Tibial nerve (tissue), 4 donors: ENCODE data around the gene PYGO1. TPM values are rescaled to one million over a fixed set of nuclear protein-coding genes. Genes with fewer than 3 reads are reported as not detected.
"Not testable (repeated sequence)": the region's sequence is repeated elsewhere in the genome, so short reads cannot be mapped to it uniquely, and the experiment has no call there.

Experiments used
- DNase-seq, 2 donors: peaks; one replicate each; pipeline ENCODE4 v3.0.0-alpha.2; 2019; ENCODE audit warnings: low spot score in 2 of 2
- H3K27ac ChIP-seq, 4 donors: fragments of 200-600 bp; sonication (generic) in 3 of 4; one replicate each; pipeline ENCODE4 v1.5.1; 2017 to 2019; ENCODE audit warnings: mild to moderate bottlenecking in 1 of 4
- H3K27me3 ChIP-seq, 2 donors: fragments of 200-600 bp; sonication (generic) in 1 of 2; one replicate each; pipeline versions ENCODE4 v1.5.1 to v1.6.0; 2017 to 2019
- H3K36me3 ChIP-seq, 3 donors: fragments of 200-600 bp; sonication (generic); one replicate each; pipeline ENCODE4 v1.5.1; 2018 to 2019
- H3K4me1 ChIP-seq, 4 donors: fragments of 200-600 bp; sonication (generic) in 3 of 4; one replicate each; pipeline ENCODE4 v1.5.1; 2017 to 2019
- H3K4me3 ChIP-seq, 4 donors: fragments of 200-600 bp; sonication (generic) in 3 of 4; one replicate each; pipeline ENCODE4 v1.5.1; 2017 to 2019; ENCODE audit warnings: mild to moderate bottlenecking in 1 of 4, moderate library complexity in 1 of 4
- H3K9me3 ChIP-seq, 4 donors: fragments of 200-600 bp; sonication (generic) in 3 of 4; one replicate each; pipeline ENCODE4 v1.5.1; 2017 to 2019
- EP300 ChIP-seq, 2 donors: sonication (generic); formaldehyde crosslinking; IDR thresholded peaks; one replicate each; pipeline ENCODE4 v1.6.1; 2017; ENCODE audit warnings: antibody characterized with exemption in 2 of 2, mild to moderate bottlenecking in 1 of 2
- POLR2A ChIP-seq, 2 donors: fragments of 450-650 bp; IDR thresholded peaks; one replicate each; pipeline ENCODE4 v1.6.1; 2017; ENCODE audit warnings: antibody characterized with exemption in 2 of 2, mild to moderate bottlenecking in 2 of 2, moderate library complexity in 2 of 2
- WGBS, 2 donors: methylation state at CpG; one replicate each; pipeline ENCODE4 v1.1.5; 2018; 5-methylcytosine and 5-hydroxymethylcytosine counted together
- total RNA-seq, 4 donors: library from RNA; depleted of rRNA; stranded (reverse); fragments of >200 nt; gene quantifications; one replicate each; pipeline ENCODE4 v1.1.0, GENCODE V29; 2016
- TF ChIP-seq, protein P1 (sequence below), 5 experiments: fragments of 200-600 bp in 3 of 5; fragments of 450-650 bp in 2 of 5; sonication (generic) in 3 of 5; IDR thresholded peaks; one replicate each; pipeline ENCODE4 v1.5.1; 2016 to 2019; ENCODE audit warnings: antibody characterized with exemption in 5 of 5, mild to moderate bottlenecking in 3 of 5, moderate library complexity in 2 of 5

Gene PYGO1
- total RNA-seq, 4 donors from 2014 or later, result 4.2 to 11.9 (median 8.2) TPM

- no peaks in the 10 kb centered on the region for H3K9me3 ChIP-seq
- H3K4me3 ChIP-seq, result no peak overlapping the region
- 87 to 97% methylated on average over 12 of the region's 12 CpGs for WGBS, 2 donors
- H3K36me3 ChIP-seq, result no peaks in the 10 kb centered on the region
- H3K4me1 ChIP-seq, result no peaks in the 10 kb centered on the region
- no peak for DNase-seq
- H3K27ac ChIP-seq, result no peak overlapping the region
- TF ChIP-seq, protein P1, sequence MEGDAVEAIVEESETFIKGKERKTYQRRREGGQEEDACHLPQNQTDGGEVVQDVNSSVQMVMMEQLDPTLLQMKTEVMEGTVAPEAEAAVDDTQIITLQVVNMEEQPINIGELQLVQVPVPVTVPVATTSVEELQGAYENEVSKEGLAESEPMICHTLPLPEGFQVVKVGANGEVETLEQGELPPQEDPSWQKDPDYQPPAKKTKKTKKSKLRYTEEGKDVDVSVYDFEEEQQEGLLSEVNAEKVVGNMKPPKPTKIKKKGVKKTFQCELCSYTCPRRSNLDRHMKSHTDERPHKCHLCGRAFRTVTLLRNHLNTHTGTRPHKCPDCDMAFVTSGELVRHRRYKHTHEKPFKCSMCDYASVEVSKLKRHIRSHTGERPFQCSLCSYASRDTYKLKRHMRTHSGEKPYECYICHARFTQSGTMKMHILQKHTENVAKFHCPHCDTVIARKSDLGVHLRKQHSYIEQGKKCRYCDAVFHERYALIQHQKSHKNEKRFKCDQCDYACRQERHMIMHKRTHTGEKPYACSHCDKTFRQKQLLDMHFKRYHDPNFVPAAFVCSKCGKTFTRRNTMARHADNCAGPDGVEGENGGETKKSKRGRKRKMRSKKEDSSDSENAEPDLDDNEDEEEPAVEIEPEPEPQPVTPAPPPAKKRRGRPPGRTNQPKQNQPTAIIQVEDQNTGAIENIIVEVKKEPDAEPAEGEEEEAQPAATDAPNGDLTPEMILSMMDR (IDR thresholded peaks at IDR 0.05), result no peak
- TF ChIP-seq EP300 (IDR thresholded peaks at IDR 0.05) (no peak), POLR2A (IDR thresholded peaks at IDR 0.05) (no peak)
- H3K27me3 ChIP-seq, result no peaks in the 10 kb centered on the region
These were observed 73.7 kb downstream of the PYGO1 start for GRCh38 chr15:55514414-55514850.

DNA sequence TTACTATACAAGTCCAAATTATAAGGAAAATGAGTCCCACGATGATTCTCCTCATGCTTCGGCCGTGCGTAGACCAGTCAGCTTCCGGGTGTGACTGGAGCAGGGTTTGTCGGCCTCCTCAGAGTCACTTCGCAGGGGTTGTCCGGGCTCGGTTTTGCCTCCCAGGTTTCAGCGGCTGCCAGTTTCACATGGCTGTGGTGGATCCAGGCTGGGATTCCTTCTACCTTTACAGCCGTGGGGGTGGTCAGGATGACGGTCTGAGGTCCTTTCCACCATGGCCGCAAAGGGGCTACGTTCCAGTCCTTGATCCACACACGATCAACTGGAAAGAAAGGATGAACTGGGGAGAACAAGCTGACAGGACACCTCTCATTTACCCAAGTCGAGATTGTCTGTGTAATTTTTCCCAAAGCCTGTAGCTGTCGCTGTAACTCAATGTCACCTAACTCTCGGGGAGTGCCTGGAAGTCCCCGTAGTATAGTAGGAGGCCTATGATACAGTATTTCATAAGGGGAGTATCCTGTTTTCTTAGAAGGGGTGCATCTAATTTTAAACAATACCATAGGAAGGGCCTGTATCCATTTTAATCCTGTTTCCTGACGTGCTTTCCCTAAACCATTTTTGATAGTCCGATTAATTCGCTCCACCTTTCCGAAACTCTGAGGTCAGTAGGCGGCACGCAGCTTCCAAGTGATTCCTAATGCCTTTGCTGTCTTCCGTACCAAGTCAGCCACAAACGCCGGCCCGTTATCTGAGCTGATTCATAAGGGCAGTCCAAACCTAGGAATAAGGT is 74.3 kb downstream of the PYGO1 start:
- H3K36me3 ChIP-seq, H3K9me3 ChIP-seq, H3K4me3 ChIP-seq, H3K27me3 ChIP-seq, DNase-seq, H3K4me1 ChIP-seq, H3K27ac ChIP-seq: not testable (repeated sequence)
- TF ChIP-seq, protein P1 (IDR thresholded peaks at IDR 0.05), result peak in 1 of 5 experiments; percentile 17
- 66 to 75% methylated on average over 29 of the region's 29 CpGs for WGBS, 2 donors

DNA sequence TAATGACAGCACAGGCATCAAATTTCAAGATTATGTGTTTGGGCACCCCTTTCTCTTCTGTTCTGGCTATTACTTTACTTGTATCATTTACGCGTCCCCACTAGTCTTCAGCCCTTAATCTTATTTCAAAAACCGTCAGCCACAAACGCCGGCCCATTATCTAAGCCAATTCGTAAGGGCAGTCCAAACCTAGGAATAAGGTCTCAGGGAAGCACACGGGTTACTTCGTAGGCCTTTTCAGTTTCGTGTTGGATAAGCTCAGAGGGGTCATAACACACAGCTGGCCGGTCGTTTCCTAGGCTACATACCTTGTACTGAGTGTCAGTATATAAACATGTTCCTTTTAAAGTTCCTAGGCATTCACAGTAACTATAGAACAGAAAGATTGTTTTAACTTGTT is 75.0 kb downstream of the PYGO1 start:
- 73% methylated on average over 11 of the region's 11 CpGs for WGBS, 2 donors
- Histone ChIP-seq H3K9me3 (no peaks in the 10 kb centered on the region), H3K4me1 (no peaks in the 10 kb centered on the region), H3K27ac (no peak overlapping the region), H3K4me3 (no peak overlapping the region), H3K27me3 (no peaks in the 10 kb centered on the region), H3K36me3 (no peaks in the 10 kb centered on the region)
- TF ChIP-seq POLR2A (IDR thresholded peaks at IDR 0.05) (no peak), EP300 (IDR thresholded peaks at IDR 0.05) (no peak)
- TF ChIP-seq, protein P1 (IDR thresholded peaks at IDR 0.05), result no peak
- no peak for DNase-seq

DNA sequence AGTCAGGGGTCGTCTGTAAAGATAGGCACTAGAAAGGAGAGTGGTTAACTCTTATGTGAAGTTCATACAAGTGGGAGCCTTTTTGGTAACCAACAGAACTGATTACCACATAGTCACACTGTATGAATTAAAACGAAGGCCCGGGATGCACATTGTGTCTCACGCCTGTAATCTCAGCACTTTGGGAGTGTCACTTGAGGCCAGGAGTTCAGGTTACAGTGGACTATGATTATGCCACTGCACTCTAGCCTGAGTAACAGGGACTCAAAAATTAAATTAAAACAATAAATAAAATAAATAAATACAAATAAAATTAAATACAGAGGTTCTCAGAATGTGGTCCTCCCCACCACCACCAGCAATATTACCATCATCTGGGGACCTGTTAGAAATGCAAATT is 80.6 kb downstream of the PYGO1 start:
- TF ChIP-seq EP300 (IDR thresholded peaks at IDR 0.05), result no peak
- TF ChIP-seq POLR2A (IDR thresholded peaks at IDR 0.05), result no peak
- TF ChIP-seq, protein P1 (IDR thresholded peaks at IDR 0.05), result no peak
- WGBS, 2 donors, result 76 to 85% methylated on average over 4 of the region's 4 CpGs
- Histone ChIP-seq H3K27me3 (no peaks in the 10 kb centered on the region), H3K27ac (no peak overlapping the region), H3K36me3 (no peaks in the 10 kb centered on the region), H3K4me3 (no peak overlapping the region), H3K9me3 (peaks cover 0 to 5% (median 0%) of the 10 kb centered on the region in 4 donors), H3K4me1 (no peaks in the 10 kb centered on the region)
- no peak for DNase-seq

GRCh38 chr15:55505407-55505806 is 82.7 kb downstream of the PYGO1 start:
- 74 to 83% methylated on average over 5 of the region's 5 CpGs for WGBS, 2 donors
- H3K36me3 ChIP-seq, DNase-seq, H3K9me3 ChIP-seq, H3K27me3 ChIP-seq, H3K4me3 ChIP-seq, H3K4me1 ChIP-seq, H3K27ac ChIP-seq: not testable (repeated sequence)
